T1000 (cell line): ENCODE results near the gene ARHGAP15.
"Not testable (repeated sequence)": the region's sequence is repeated elsewhere in the genome, so short reads cannot be mapped to it uniquely, and the experiment has no call there.

Experiments
- DNase-seq: peaks from one replicate; lab custom pipeline; 2025; ENCODE audit warnings: mixed read lengths; lab: John Stamatoyannopoulos, UW

ARHGAP15 gene

GRCh38 chr2:143529118-143529720 lies 400.0 kb downstream of the ARHGAP15 start:
- DNase-seq: no peak

GRCh38 chr2:143530758-143531157 lies 401.5 kb downstream of the ARHGAP15 start:
- DNase-seq: no peak

GRCh38 chr2:143532061-143532460 lies 402.8 kb downstream of the ARHGAP15 start:
- DNase-seq: no peak

GRCh38 chr2:143533846-143534245 lies 404.6 kb downstream of the ARHGAP15 start:
- DNase-seq: no peak

GRCh38 chr2:143535802-143536201 lies 406.6 kb downstream of the ARHGAP15 start:
- DNase-seq: no peak

GRCh38 chr2:143541899-143542298 lies 412.7 kb downstream of the ARHGAP15 start:
- not testable (repeated sequence) for DNase-seq

GRCh38 chr2:143545059-143545948 lies 416.1 kb downstream of the ARHGAP15 start:
- DNase-seq: no peak

GRCh38 chr2:143545949-143546255 lies 416.7 kb downstream of the ARHGAP15 start:
- DNase-seq: no peak

- no peak for DNase-seq
Measured at GRCh38 chr2:143548032-143548431, 418.8 kb downstream of the ARHGAP15 start.

GRCh38 chr2:143550500-143550899 lies 421.3 kb downstream of the ARHGAP15 start:
- no peak for DNase-seq

GRCh38 chr2:143551971-143552650 lies 422.9 kb downstream of the ARHGAP15 start:
- DNase-seq: no peak

- DNase-seq: no peak
Measured at GRCh38 chr2:143553261-143553660, 424.0 kb downstream of the ARHGAP15 start.

- no peak for DNase-seq
Measured at GRCh38 chr2:143558665-143559064, 429.4 kb downstream of the ARHGAP15 start.

- DNase-seq: no peak
Measured at GRCh38 chr2:143559147-143559546, 429.9 kb downstream of the ARHGAP15 start.

- no peak for DNase-seq
Measured at GRCh38 chr2:143560724-143561123, 431.5 kb downstream of the ARHGAP15 start.

- no peak for DNase-seq
Measured at GRCh38 chr2:143564419-143564818, 435.2 kb downstream of the ARHGAP15 start.

GRCh38 chr2:143571747-143572146 lies 442.5 kb downstream of the ARHGAP15 start:
- DNase-seq: no peak

- DNase-seq: no peak
Measured at GRCh38 chr2:143572421-143572820, 443.2 kb downstream of the ARHGAP15 start.

GRCh38 chr2:143574069-143574468 lies 444.9 kb downstream of the ARHGAP15 start:
- DNase-seq: no peak

- DNase-seq: no peak
Measured at GRCh38 chr2:143575340-143575739, 446.1 kb downstream of the ARHGAP15 start.

GRCh38 chr2:143577489-143577888 lies 448.3 kb downstream of the ARHGAP15 start:
- DNase-seq: no peak

- DNase-seq: no peak
Measured at GRCh38 chr2:143579456-143579855, 450.2 kb downstream of the ARHGAP15 start.

- DNase-seq: no peak
Measured at GRCh38 chr2:143581134-143581533, 451.9 kb downstream of the ARHGAP15 start.
